ENCODE data around the gene DMRT3. TPM values are rescaled to one million over a fixed set of nuclear protein-coding genes. Genes with fewer than 3 reads are reported as not detected.

Gene DMRT3
- total and polyA plus RNA-seq, 2 of the 8 experiments (the other 6 are each of a cell fraction or from before 2014, with no cell fraction given), result not detected

- Histone ChIP-seq H3K27me3 (replicated peaks in 1 of 4; ENCODE audit: control insufficient read depth in 3 of 4, extremely low read depth in 1 of 4, insufficient read depth in 3 of 4, low read length in 3 of 4) (peaks cover 44 to 72% (median 66%) of the 10 kb centered on the region in 4 experiments), H3K79me1 (ENCODE audit: low read depth, low read length) (no peaks in the 10 kb centered on the region), H2BK15ac (ENCODE audit: low read length) (no peak overlapping the region), H3K9ac (replicated peaks in 1 of 4; ENCODE audit: extremely low read depth in 1 of 4, low read depth in 3 of 4, low read length in 3 of 4) (no peak overlapping the region), H3K4me2 (ENCODE audit: insufficient read depth in 1 of 2, low read depth in 2 of 2, low read length in 2 of 2) (peak overlapping the region in 1 of 2 experiments; percentile 31; a peak in 3 of 4 replicates), H4K91ac (replicated peaks; ENCODE audit: insufficient read length, low read length) (no peak overlapping the region), H3K79me2 (ENCODE audit: control insufficient read depth in 1 of 2, insufficient read depth in 2 of 2, low read length in 2 of 2) (no peaks in the 10 kb centered on the region), H2AK5ac (ENCODE audit: low read depth, low read length) (no peak overlapping the region), H4K5ac (ENCODE audit: insufficient read length, low read depth, low read length) (no peak overlapping the region), H3K14ac (ENCODE audit: insufficient read length) (no peak overlapping the region), H3K23ac (ENCODE audit: insufficient read length) (no peak overlapping the region), H3K4me1 (replicated peaks in 1 of 4; ENCODE audit: control insufficient read depth in 3 of 4, insufficient read depth in 4 of 4, low read length in 3 of 4) (peaks cover 3 to 12% (median 4%) of the 10 kb centered on the region in 4 experiments; a peak in 4 of 7 replicates), H3K56ac (replicated peaks; ENCODE audit: insufficient read length, low read depth, low read length) (no peak overlapping the region), H3K23me2 (ENCODE audit: low read depth, low read length) (peaks cover 10% of the 10 kb centered on the region; the same call in 1 of the 2 replicates), H3K9me3 (ENCODE audit: insufficient read depth in 2 of 2, low read depth in 1 of 2, low read length in 1 of 2) (no peaks in the 10 kb centered on the region), H3K4me3 (ENCODE audit: extremely low read depth in 1 of 4, insufficient read depth in 2 of 4, low read depth in 3 of 4, low read length in 4 of 4) (peak overlapping the region in 1 of 4 experiments; percentile 22; a peak in 1 of 8 replicates), H2BK12ac (ENCODE audit: low read depth, low read length) (no peak overlapping the region), H3K4ac (replicated peaks; ENCODE audit: insufficient read length, low read depth, low read length) (no peak overlapping the region), H4K8ac (ENCODE audit: extremely low read depth, insufficient read depth, low read length) (no peak overlapping the region), H2BK5ac (ENCODE audit: low read depth, low read length) (no peak overlapping the region), H3K18ac (ENCODE audit: extremely low read depth, low read length) (no peak overlapping the region), H2BK20ac (ENCODE audit: low read length) (no peak overlapping the region), H2BK120ac (replicated peaks; ENCODE audit: low read depth, low read length) (no peak overlapping the region), H3K27ac (ENCODE audit: low read depth, low read length) (no peak overlapping the region), H2AFZ (ENCODE audit: low read length) (no peak overlapping the region), H3K36me3 (ENCODE audit: control insufficient read depth in 2 of 4, insufficient read depth in 4 of 4, low read length in 3 of 4) (peaks cover 0 to 10% (median 0%) of the 10 kb centered on the region in 4 experiments; a peak in 1 of 8 replicates), H4K20me1 (replicated peaks in 1 of 2; ENCODE audit: control insufficient read depth in 1 of 2, insufficient read depth in 2 of 2, low read length in 2 of 2) (peaks cover 3 to 14% of the 10 kb centered on the region in 2 experiments)
- 32% methylated on average over 16 of the region's 16 CpGs; no CpG with 5 or more reads in 1 of the 2 experiments for WGBS, 2 experiments (ENCODE audit: extremely low coverage in 1 of 2, insufficient coverage in 1 of 2, insufficient read length in 1 of 2, insufficient replicate concordance in 2 of 2, low coverage in 1 of 2, low lambda C conversion rate in 2 of 2, missing lambda C conversion rate in 1 of 2)
- FAIRE-seq, result no peak
- DNase-seq (ENCODE audit: low read depth in 1 of 2, low spot score in 2 of 2), result peak in 1 of 2 experiments; percentile 59
- CTCF ChIA-PET (ENCODE audit: partially characterized antibody), result interaction anchor here (0.6 to 7.5 kb wide), 16 partner anchors 13 to 831 kb away, joined by 3 to 108 read pairs (median 4); no protein-coding TSS in a partner anchor
- POLR2A ChIA-PET (ENCODE audit: partially characterized antibody), result interaction anchor here (2.0 kb wide), 1 partner anchor 9 kb away, joined by 6 read pairs; no protein-coding TSS in a partner anchor
- no peak for TF ChIP-seq POU5F1 (IDR thresholded peaks at IDR 0.05; ENCODE audit: low read depth, low read length)
- peak; percentile 53 to 74 (median 57) for TF ChIP-seq CTCF (IDR thresholded peaks at IDR 0.05; ENCODE audit: control extremely low read depth in 1 of 3, insufficient read depth in 1 of 3, low read depth in 1 of 3, low read length in 3 of 3)
- peak; percentile 35 for TF ChIP-seq KDM4A (IDR thresholded peaks at IDR 0.05; ENCODE audit: low read depth, low read length, severe bottlenecking)
- TF ChIP-seq YY1 (IDR thresholded peaks at IDR 0.05; ENCODE audit: low read depth, low read length), result no peak
- TF ChIP-seq RNF2 (IDR thresholded peaks at IDR 0.05; ENCODE audit: borderline replicate concordance, low read depth, low read length, missing control alignments, poor library complexity, severe bottlenecking), result no peak
- no peak for TF ChIP-seq HDAC2 (IDR thresholded peaks at IDR 0.05; ENCODE audit: borderline replicate concordance in 1 of 2, low read depth in 2 of 2, low read length in 2 of 2)
- peak; percentile 43 to 56 for TF ChIP-seq RAD21 (IDR thresholded peaks at IDR 0.05 in 1 of 2, conservative IDR thresholded peaks at IDR 0.05 in 1 of 2; ENCODE audit: low read depth in 2 of 2, low read length in 2 of 2)
- TF ChIP-seq SUZ12 (IDR thresholded peaks at IDR 0.05; ENCODE audit: low read length), result peak; percentile 59; the same call in 1 of the 2 replicates
- TF ChIP-seq ZNF274 (IDR thresholded peaks at IDR 0.05; ENCODE audit: borderline replicate concordance, extremely low read depth, low read length), result no peak
These were observed 5.0 kb downstream of the DMRT3 start for GRCh38 chr9:981491-981898.
